ENCODE results near the gene TCTN1.

The TCTN1 gene

DNA sequence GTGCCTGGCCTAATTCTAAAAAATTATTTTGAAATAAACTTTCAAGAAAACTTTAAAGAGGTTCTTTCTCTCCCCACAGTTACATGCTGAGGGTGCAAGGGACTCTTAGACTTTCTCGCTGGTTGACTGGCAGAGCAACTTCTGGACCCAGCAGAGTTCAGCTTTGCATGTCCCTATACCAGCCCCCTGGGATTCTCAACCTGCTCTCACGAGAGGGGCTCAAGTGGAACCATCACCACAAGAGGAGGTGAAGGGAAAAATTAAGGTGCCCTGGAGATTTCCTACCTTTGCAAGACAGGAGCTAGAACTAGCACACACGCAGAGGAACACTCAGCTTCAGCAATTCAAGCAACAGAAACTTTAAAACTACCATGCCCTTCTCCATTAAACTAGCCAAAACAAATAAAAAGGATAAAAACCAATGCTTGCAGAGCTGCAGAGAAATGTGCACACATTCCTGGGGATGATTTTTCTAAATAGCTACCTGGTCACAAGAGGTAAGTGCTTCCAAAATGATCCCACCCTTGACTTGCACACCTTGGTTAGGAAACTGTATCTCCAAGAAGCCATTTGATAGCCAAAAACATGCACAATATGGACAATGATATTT, 72.5 kb downstream of the TCTN1 start:
- ATAC-seq (replicated peaks) (no peak), DNase-seq (no peak)
- H3K9me3 Mint-ChIP-seq: no peaks in the 10 kb centered on the region
- H3K4me3 Mint-ChIP-seq: peak overlapping the region; percentile 59 to 96
- peaks cover 11% of the 10 kb centered on the region for H3K36me3 Mint-ChIP-seq (ENCODE audit: insufficient read depth)
- H3K27me3 Mint-ChIP-seq: no peaks in the 10 kb centered on the region
- no peak overlapping the region for H3K27ac Mint-ChIP-seq
- peaks cover 23 to 31% of the 10 kb centered on the region in 2 donors for H3K4me1 Mint-ChIP-seq (ENCODE audit: low read depth in 2 of 2)

DNA sequence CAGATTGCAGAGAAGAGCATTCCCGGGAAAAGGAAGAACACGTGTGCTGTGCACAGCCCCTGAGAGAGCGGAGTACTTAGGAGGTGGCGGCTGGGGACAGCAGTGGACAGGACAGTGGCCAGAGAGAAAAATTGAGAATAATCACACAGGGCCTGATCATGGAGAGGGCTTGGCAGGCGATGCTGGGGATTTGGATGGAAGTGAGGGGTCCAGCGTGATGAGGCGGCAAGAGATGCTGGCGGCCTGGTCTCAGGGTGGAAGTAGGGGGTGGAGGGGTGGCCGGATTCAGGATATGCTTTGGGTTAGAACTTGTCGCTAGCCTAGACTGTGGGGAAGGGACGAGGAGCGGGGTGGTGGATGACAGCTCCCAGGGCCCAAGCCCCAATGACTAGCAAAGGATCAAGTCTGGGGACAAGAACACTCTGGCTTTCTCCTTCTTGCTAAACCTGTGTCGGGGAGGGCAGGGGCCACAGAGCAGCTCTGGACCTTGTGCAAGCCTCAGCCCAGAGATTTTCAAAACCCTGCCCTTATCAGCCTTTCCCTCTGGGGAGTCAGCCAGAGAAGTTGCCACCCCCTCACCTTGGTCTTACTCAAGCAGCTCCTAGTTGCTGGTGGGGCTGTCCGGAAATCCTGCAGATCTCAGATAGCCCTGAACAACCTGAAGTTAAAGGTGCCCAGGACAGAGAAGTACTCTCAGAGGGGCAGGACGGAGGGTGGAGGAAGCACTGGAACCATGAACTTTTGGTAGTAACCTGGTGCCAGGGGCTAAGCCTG, 73.7 kb downstream of the TCTN1 start:
- Mint-ChIP-seq H3K4me3 (peak overlapping the region; percentile 96 to 97), H3K27me3 (no peaks in the 10 kb centered on the region), H3K4me1 (ENCODE audit: low read depth in 2 of 2) (peaks cover 23 to 38% of the 10 kb centered on the region in 2 donors), H3K36me3 (ENCODE audit: insufficient read depth) (peaks cover 8% of the 10 kb centered on the region), H3K27ac (peak overlapping the region in 1 of 2 donors; percentile 33), H3K9me3 (no peaks in the 10 kb centered on the region)
- no peak for ATAC-seq (replicated peaks)
- DNase-seq: no peak

GRCh38 chr12:110688446-110689280, 74.7 kb downstream of the TCTN1 start, which contains the start of gene HVCN1:
Gene HVCN1, minus strand, starts transcription at chr12:110689115. Its CDS starts 5,870 bp downstream, at chr12:110683245.
- Mint-ChIP-seq H3K9me3 (no peaks in the 10 kb centered on the region), H3K27me3 (no peaks in the 10 kb centered on the region), H3K27ac (peak within 1 kb of the TSS; percentile 90 to 94), H3K4me3 (peak within 1 kb of the TSS; percentile 96 to 97), H3K36me3 (ENCODE audit: insufficient read depth) (peaks cover 3% of the 10 kb centered on the region), H3K4me1 (ENCODE audit: low read depth in 2 of 2) (peaks cover 23 to 38% of the 10 kb centered on the region in 2 donors)
- DNase-seq (peak in 2 of 3 experiments; percentile 6 to 11), ATAC-seq (replicated peaks) (peak; percentile 56)

DNA sequence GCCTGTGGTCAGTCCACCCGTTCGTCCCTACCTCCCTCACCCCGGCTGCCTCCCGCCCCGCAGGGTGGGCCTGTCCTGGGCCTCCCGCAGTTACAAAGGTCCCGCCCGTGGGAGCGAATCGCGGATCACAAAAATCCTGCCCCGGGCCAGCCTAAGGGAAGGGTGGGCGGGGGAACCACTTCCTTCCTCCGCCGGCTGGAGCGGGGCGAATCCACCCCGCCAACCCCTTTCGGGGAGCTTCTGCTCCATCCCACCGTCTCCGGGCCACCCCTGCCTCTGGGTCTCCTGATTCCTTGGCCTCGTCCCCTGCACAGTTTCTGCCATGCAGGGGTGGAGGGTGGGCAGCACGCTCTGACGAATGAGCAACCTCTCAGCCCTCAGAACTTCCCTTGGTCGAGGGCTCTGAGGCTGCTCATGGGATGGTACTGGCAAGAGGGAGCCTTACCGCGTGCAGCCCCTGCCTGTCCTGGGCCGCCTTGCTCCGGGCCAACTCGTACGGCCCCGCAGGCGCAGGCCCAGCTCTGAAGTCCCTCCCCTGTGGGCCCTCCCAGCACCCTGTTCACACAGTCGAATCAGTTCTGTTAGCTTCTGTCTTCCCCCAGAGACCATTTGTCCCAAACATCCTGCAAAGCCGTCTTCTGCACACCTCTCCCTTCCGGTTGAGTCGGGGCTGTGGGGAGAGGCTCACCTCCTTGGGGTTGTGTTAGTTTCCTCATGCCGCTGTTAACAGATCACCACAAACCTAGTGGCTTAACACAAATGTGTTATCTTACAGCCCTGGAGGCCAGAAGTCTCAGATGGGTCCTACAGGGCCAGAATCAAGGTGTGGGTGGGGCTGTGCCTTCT, 75.6 kb downstream of the TCTN1 start:
- ATAC-seq (replicated peaks): peak; percentile 79
- Mint-ChIP-seq H3K9me3 (no peaks in the 10 kb centered on the region), H3K4me1 (ENCODE audit: low read depth in 2 of 2) (peaks cover 23 to 38% of the 10 kb centered on the region in 2 donors), H3K27me3 (no peaks in the 10 kb centered on the region), H3K36me3 (ENCODE audit: insufficient read depth) (peaks cover 3% of the 10 kb centered on the region), H3K4me3 (peak overlapping the region; percentile 96 to 97), H3K27ac (peak overlapping the region; percentile 90 to 94)
- DNase-seq: peak; percentile 41 to 49 (median 48)

GRCh38 chr12:110690127-110690430, 76.2 kb downstream of the TCTN1 start:
- Mint-ChIP-seq H3K4me1 (ENCODE audit: low read depth in 2 of 2) (peaks cover 23 to 38% of the 10 kb centered on the region in 2 donors), H3K27me3 (no peaks in the 10 kb centered on the region), H3K36me3 (ENCODE audit: insufficient read depth) (peaks cover 3% of the 10 kb centered on the region), H3K27ac (peak overlapping the region; percentile 90 to 94), H3K9me3 (no peaks in the 10 kb centered on the region), H3K4me3 (peak overlapping the region; percentile 96 to 97)
- ATAC-seq (replicated peaks) (no peak), DNase-seq (no peak)

DNA sequence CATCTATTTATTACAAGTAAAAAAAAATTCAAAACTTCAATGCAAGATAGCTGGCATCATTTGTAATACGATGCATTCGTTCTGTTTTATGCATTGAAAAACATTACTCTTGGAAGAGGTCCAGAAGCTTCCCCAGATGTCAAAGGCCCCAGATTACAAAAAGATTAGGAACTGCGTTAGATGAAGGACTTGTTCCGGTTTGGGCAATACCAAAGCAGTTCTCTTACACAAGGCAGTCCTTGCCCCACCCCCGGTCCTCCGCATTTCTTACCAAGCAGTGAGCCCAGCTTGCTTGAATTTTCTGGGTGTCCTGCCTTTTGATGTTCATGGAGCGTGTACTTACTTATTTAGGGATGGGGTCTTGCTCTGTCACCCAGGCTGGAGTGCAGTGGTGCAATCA, 79.8 kb downstream of the TCTN1 start:
- no peak overlapping the region for H3K27ac Mint-ChIP-seq
- DNase-seq: no peak
- no peak overlapping the region for H3K4me3 Mint-ChIP-seq
- peaks cover 21 to 32% of the 10 kb centered on the region in 2 donors for H3K4me1 Mint-ChIP-seq (ENCODE audit: low read depth in 2 of 2)
- no peaks in the 10 kb centered on the region for H3K36me3 Mint-ChIP-seq (ENCODE audit: insufficient read depth)
- ATAC-seq (replicated peaks): no peak
- H3K9me3 Mint-ChIP-seq: no peaks in the 10 kb centered on the region
- no peaks in the 10 kb centered on the region for H3K27me3 Mint-ChIP-seq

- Mint-ChIP-seq H3K27me3 (no peaks in the 10 kb centered on the region), H3K36me3 (ENCODE audit: insufficient read depth) (no peaks in the 10 kb centered on the region), H3K4me3 (no peak overlapping the region), H3K9me3 (no peaks in the 10 kb centered on the region), H3K27ac (no peak overlapping the region), H3K4me1 (ENCODE audit: low read depth in 2 of 2) (peaks cover 20 to 31% of the 10 kb centered on the region in 2 donors)
- DNase-seq: no peak
- ATAC-seq (replicated peaks): no peak
These were observed 80.5 kb downstream of the TCTN1 start for GRCh38 chr12:110694330-110694901.

DNA sequence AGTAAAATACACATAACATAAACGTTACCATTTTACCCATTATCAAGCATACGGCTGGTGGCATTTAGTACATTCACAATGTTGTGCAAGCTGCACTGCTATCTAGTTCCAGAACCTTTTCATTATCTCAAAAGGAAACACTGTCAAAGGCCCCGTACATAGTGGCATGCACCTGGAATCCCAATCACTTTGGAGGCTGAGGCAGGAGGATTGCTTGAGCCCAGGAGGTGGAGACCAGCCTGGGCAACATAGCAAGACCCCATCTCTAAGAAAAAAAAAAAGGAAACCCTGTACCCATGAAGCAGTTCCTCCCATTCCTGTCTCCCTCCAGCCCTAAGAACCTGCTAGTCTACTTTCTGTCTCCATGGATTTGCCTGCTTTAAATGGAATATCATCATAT, 82.4 kb downstream of the TCTN1 start:
- Mint-ChIP-seq H3K36me3 (ENCODE audit: insufficient read depth) (no peaks in the 10 kb centered on the region), H3K27ac (peak overlapping the region in 1 of 2 donors; percentile 39)
- ATAC-seq (replicated peaks): no peak

GRCh38 chr12:110697236-110697635, 83.3 kb downstream of the TCTN1 start:
- Mint-ChIP-seq H3K27ac (peak overlapping the region in 1 of 2 donors; percentile 39), H3K4me3 (no peak overlapping the region), H3K27me3 (no peaks in the 10 kb centered on the region), H3K4me1 (ENCODE audit: low read depth in 2 of 2) (peaks cover 8 to 12% of the 10 kb centered on the region in 2 donors), H3K9me3 (no peaks in the 10 kb centered on the region), H3K36me3 (ENCODE audit: insufficient read depth) (no peaks in the 10 kb centered on the region)
- no peak for DNase-seq
- ATAC-seq (replicated peaks): no peak

More for the DNA sequence above, 82.4 kb downstream of the TCTN1 start:
- H3K4me1 Mint-ChIP-seq (ENCODE audit: low read depth in 2 of 2): peaks cover 10 to 19% of the 10 kb centered on the region in 2 donors
- no peak overlapping the region for H3K4me3 Mint-ChIP-seq
- H3K27me3 Mint-ChIP-seq: no peaks in the 10 kb centered on the region
- DNase-seq: no peak
- H3K9me3 Mint-ChIP-seq: no peaks in the 10 kb centered on the region

GRCh38 chr12:110698171-110698902, 84.4 kb downstream of the TCTN1 start:
- H3K27ac Mint-ChIP-seq: peak overlapping the region in 1 of 2 donors; percentile 51
- H3K4me3 Mint-ChIP-seq: no peak overlapping the region
- no peaks in the 10 kb centered on the region for H3K36me3 Mint-ChIP-seq (ENCODE audit: insufficient read depth)
- DNase-seq (peak; percentile 67 to 73 (median 67)), ATAC-seq (replicated peaks) (peak; percentile 100)
- H3K27me3 Mint-ChIP-seq: no peaks in the 10 kb centered on the region
- no peaks in the 10 kb centered on the region for H3K9me3 Mint-ChIP-seq
- peaks cover 8 to 12% of the 10 kb centered on the region in 2 donors for H3K4me1 Mint-ChIP-seq (ENCODE audit: low read depth in 2 of 2)

Measured in effector memory CD8-positive, alpha-beta T cell (primary cell).